Fibroblast of mammary gland (primary cell): Measurements from ENCODE around the gene GNG12.

ENCODE experiments used
- DNase-seq: peaks from one replicate; pipeline ENCODE4 v3.0.0-alpha.2; 2010; ENCODE audit warnings: low read depth
- H3K4me3 ChIP-seq: 2 replicates; pipeline ENCODE4 v1.5.1; 2011; ENCODE audit warnings: low read depth, mild to moderate bottlenecking, low read length, moderate library complexity; ENCODE audit not compliant: control insufficient read depth
- TF ChIP-seq, protein P1 (sequence below): conservative IDR thresholded peaks from 2 replicates; pipeline ENCODE4 v1.5.1; 2011; ENCODE audit warnings: low read depth, low read length, inconsistent platforms; ENCODE audit not compliant: control insufficient read depth, insufficient read depth

GNG12 gene

GRCh38 chr1:67843746-67844145 is 10.5 kb upstream of the GNG12 start:
- no peak overlapping the region for H3K4me3 ChIP-seq
- TF ChIP-seq, protein P1, sequence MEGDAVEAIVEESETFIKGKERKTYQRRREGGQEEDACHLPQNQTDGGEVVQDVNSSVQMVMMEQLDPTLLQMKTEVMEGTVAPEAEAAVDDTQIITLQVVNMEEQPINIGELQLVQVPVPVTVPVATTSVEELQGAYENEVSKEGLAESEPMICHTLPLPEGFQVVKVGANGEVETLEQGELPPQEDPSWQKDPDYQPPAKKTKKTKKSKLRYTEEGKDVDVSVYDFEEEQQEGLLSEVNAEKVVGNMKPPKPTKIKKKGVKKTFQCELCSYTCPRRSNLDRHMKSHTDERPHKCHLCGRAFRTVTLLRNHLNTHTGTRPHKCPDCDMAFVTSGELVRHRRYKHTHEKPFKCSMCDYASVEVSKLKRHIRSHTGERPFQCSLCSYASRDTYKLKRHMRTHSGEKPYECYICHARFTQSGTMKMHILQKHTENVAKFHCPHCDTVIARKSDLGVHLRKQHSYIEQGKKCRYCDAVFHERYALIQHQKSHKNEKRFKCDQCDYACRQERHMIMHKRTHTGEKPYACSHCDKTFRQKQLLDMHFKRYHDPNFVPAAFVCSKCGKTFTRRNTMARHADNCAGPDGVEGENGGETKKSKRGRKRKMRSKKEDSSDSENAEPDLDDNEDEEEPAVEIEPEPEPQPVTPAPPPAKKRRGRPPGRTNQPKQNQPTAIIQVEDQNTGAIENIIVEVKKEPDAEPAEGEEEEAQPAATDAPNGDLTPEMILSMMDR: no peak
- DNase-seq: no peak

DNA sequence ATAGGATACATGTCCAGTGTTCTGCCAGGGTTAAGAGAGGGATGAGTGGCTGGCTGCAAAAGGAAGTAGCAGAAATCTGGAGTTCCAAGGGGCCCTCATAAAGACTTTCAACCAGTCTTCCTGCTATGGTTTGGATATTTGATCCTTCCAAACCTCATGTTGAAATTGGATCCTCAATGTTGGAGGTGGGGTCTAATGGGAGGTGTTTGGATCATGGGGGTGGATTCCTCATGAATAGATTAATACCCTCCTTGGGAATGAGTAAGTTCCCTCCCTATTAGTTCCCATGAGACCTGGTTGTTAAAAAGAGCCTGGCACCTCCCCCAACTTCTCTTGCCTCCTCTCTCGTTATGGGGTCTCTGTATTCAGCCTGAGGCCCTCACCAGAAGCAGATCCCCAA is 10.1 kb upstream of the GNG12 start:
- no peak overlapping the region for H3K4me3 ChIP-seq
- TF ChIP-seq, protein P1: no peak
- DNase-seq: peak; percentile 58

- DNase-seq: peak; percentile 87
- TF ChIP-seq, protein P1: no peak
- H3K4me3 ChIP-seq: no peak overlapping the region
Observed at GRCh38 chr1:67840449-67840848, 7.2 kb upstream of the GNG12 start.

DNA sequence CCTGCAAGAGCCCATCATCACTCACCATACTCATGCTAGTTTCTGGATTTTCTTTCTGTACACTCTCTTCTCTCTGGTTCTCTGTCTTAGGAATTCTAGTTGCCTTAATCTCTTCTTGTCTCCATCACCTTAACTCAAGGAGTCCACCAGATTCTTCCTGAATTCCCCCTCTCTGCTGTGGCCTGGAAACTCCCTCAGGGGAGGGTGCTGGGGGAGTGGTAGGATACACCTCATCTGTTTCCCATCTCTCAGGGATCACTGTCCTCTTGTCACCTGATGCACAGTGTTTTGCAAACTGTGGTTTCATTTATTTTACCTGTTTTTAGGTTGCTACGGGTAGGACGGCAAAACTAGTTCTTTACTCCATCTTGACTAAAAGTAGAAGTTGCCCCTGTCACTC is 6.6 kb upstream of the GNG12 start:
- TF ChIP-seq, protein P1: no peak
- no peak overlapping the region for H3K4me3 ChIP-seq
- DNase-seq: no peak

GRCh38 chr1:67838180-67838910 is 5.1 kb upstream of the GNG12 start:
- DNase-seq: peak; percentile 63
- TF ChIP-seq, protein P1: no peak
- no peak overlapping the region for H3K4me3 ChIP-seq

GRCh38 chr1:67836769-67837168 is 3.5 kb upstream of the GNG12 start:
- DNase-seq: no peak
- TF ChIP-seq, protein P1: no peak
- H3K4me3 ChIP-seq: no peak overlapping the region
